Neuronal stem cell (in vitro differentiated cells): Measurements from ENCODE around the gene PCGF3.

Source experiments
- DNase-seq: peaks from one replicate; pipeline ENCODE4 v3.0.0-alpha.2; 2013; ENCODE audit warnings: low spot score
- H2AFZ ChIP-seq: one replicate; pipeline ENCODE4 v1.6.1; 2013; ENCODE audit warnings: mild to moderate bottlenecking, low read length, inconsistent platforms
- H2AK5ac ChIP-seq: 2 replicates; pipeline ENCODE4 v1.6.1; 2013; ENCODE audit warnings: low read depth, mild to moderate bottlenecking, inconsistent platforms, low read length, moderate library complexity, mixed read lengths
- H2BK120ac ChIP-seq: 2 replicates; pipeline ENCODE4 v1.6.1; 2013; ENCODE audit warnings: low read depth, mild to moderate bottlenecking, inconsistent platforms, low read length, moderate library complexity, mixed read lengths
- H2BK12ac ChIP-seq: one replicate; pipeline ENCODE4 v1.6.1; 2013; ENCODE audit warnings: low read length, inconsistent platforms
- H2BK15ac ChIP-seq: 2 replicates; pipeline ENCODE4 v1.6.1; 2013; ENCODE audit warnings: mild to moderate bottlenecking, low read length, inconsistent platforms, mixed read lengths
- H2BK5ac ChIP-seq: one replicate; pipeline ENCODE4 v1.6.1; 2013; ENCODE audit warnings: inconsistent platforms, mild to moderate bottlenecking, low read length, moderate library complexity
- H3K14ac ChIP-seq: one replicate; pipeline ENCODE4 v1.6.1; 2013; ENCODE audit warnings: low read length, inconsistent platforms
- H3K18ac ChIP-seq: 2 replicates; pipeline ENCODE4 v1.6.1; 2013; ENCODE audit warnings: low read length, inconsistent platforms
- H3K23ac ChIP-seq: 2 replicates; pipeline ENCODE4 v1.6.1; 2013; ENCODE audit warnings: low read depth, mild to moderate bottlenecking, mixed read lengths, low read length, inconsistent platforms; ENCODE audit not compliant: poor library complexity
- H3K27ac ChIP-seq: replicated peaks from 3 replicates; pipeline ENCODE4 v1.5.1; 2013; ENCODE audit warnings: low read length, inconsistent platforms
- H3K27me3 ChIP-seq, 3 experiments: 2 replicates each; pipeline ENCODE4 v1.6.1; 2013; ENCODE audit warnings: low read length in 3 of 3, mild to moderate bottlenecking in 2 of 3, inconsistent platforms in 1 of 3, low read depth in 1 of 3, mixed read lengths in 1 of 3, moderate library complexity in 1 of 3; ENCODE audit not compliant: control insufficient read depth in 3 of 3, insufficient read depth in 3 of 3
- H3K36me3 ChIP-seq, 2 donors: replicated peaks in 1 of 2; 2 replicates each; pipeline ENCODE4 v1.6.1; 2013; ENCODE audit warnings: low read length in 2 of 2; ENCODE audit not compliant: control insufficient read depth in 2 of 2, insufficient read depth in 2 of 2
- H3K4ac ChIP-seq: 2 replicates; pipeline ENCODE4 v1.6.1; 2013; ENCODE audit warnings: inconsistent platforms, mild to moderate bottlenecking, low read length, moderate library complexity
- H3K4me1 ChIP-seq, 2 donors: 1 replicate in 1 of 2; 2 replicates in 1 of 2; pipeline ENCODE4 v1.6.1; 2013; ENCODE audit warnings: low read length in 2 of 2, low read depth in 1 of 2; ENCODE audit not compliant: control insufficient read depth in 2 of 2, insufficient read depth in 1 of 2
- H3K4me2 ChIP-seq: one replicate; pipeline ENCODE4 v1.6.1; 2013; ENCODE audit warnings: mild to moderate bottlenecking, low read length, inconsistent platforms; ENCODE audit not compliant: insufficient read depth, poor library complexity, severe bottlenecking
- H3K4me3 ChIP-seq, 2 donors: 2 replicates each; pipeline ENCODE4 v1.5.1; 2013; ENCODE audit warnings: low read length in 2 of 2, mild to moderate bottlenecking in 2 of 2, inconsistent platforms in 1 of 2, moderate library complexity in 1 of 2
- H3K79me1 ChIP-seq: one replicate; pipeline ENCODE4 v1.6.1; 2013; ENCODE audit warnings: low read depth, mild to moderate bottlenecking, inconsistent platforms, low read length, moderate library complexity
- H3K9ac ChIP-seq: one replicate; pipeline ENCODE4 v1.6.1; 2013; ENCODE audit warnings: mild to moderate bottlenecking, low read depth, low read length, inconsistent platforms; ENCODE audit not compliant: poor library complexity
- H3K9me3 ChIP-seq, 2 donors: replicated peaks in 1 of 2; 2 replicates each; pipeline versions ENCODE3 to v1.6.1; 2013; ENCODE audit warnings: low read length in 2 of 2, mild to moderate bottlenecking in 2 of 2, inconsistent platforms in 1 of 2, low read depth in 1 of 2, mixed read lengths in 1 of 2, moderate library complexity in 1 of 2; ENCODE audit not compliant: control insufficient read depth in 2 of 2, insufficient read depth in 1 of 2
- H4K8ac ChIP-seq: one replicate; pipeline ENCODE4 v1.6.1; 2013; ENCODE audit warnings: low read depth, mild to moderate bottlenecking, inconsistent platforms, low read length, moderate library complexity
- H4K91ac ChIP-seq: one replicate; pipeline ENCODE4 v1.6.1; 2013; ENCODE audit warnings: low read length, low read depth, mild to moderate bottlenecking, inconsistent platforms; ENCODE audit not compliant: poor library complexity
- WGBS, 2 donors: extraction: QIAGEN DNeasy Blood & Tissue Kit; methylation state at CpG; one replicate each; pipeline ENCODE4 v1.1.7; 2013; ENCODE audit warnings: missing lambda C conversion rate in 2 of 2, mixed read lengths in 1 of 2; ENCODE audit not compliant: insufficient read length in 2 of 2, insufficient replicate concordance in 1 of 2; ENCODE audit errors: extremely low coverage in 2 of 2; 5-methylcytosine and 5-hydroxymethylcytosine counted together

PCGF3 gene

DNA sequence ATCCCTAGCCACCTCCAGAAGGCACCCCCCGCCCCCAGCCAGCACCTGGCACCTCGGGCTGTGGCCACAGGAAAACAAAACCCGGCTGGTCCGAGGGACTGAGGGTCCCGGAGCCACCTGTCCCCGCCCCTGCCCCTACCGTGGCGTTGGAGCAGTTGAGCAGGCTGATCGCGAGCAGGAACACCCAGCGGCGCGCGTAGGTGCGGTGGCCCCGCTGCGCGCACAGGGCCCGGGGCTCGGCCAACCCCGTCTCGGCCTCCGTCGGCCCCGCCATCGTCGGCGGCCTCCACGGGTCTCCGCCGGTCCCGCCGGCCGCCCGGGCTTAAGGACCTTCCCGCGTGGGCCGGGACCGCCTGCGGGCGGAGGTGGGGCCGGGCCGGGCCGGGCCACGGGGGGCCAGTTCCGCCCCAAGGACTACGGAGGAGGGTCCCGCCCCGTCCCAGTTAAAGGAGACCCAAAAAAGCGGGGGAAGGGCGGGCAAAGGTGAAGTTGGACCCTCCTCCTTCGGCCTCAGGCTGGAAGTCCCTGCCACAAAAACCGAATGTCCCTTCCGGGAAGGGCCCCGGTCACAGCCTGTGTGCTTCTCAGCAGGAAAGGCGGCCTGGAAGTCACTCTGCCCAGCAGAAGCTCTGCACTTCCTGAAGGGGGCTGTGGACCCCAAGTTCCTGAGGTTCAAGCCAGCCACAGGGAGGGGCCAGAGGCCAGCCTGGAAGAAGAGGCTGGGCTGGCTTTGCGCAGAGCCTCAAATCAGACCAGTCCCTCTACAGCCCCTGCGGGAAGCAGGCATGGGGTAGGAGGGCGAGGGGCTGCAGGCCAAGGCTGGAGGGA, 16.6 kb upstream of the PCGF3 start, which contains the start of gene SLC49A3:
Gene SLC49A3 (minus strand): TSS at position 298 of the 828 bp plus-strand sequence. CDS start 24 bp downstream, at position 274.
- WGBS, 2 donors: no CpG with 5 or more reads among the region's 59 CpGs
- Histone ChIP-seq H3K4ac (peak within 1 kb of the TSS; percentile 3), H3K79me1 (peaks cover 7% of the 10 kb centered on the region), H3K18ac (peak within 1 kb of the TSS; percentile 89), H2AK5ac (peak within 1 kb of the TSS; percentile 96), H3K4me2 (peak within 1 kb of the TSS; percentile 71), H3K36me3 (no peaks in the 10 kb centered on the region), H4K91ac (peak within 1 kb of the TSS; percentile 30), H2BK5ac (peak within 1 kb of the TSS; percentile 53), H3K4me3 (peak within 1 kb of the TSS in 1 of 2 donors; percentile 70), H4K8ac (peak within 1 kb of the TSS; percentile 8), H2BK15ac (peak within 1 kb of the TSS; percentile 53), H2BK12ac (peak within 1 kb of the TSS; percentile 84), H3K9me3 (no peaks in the 10 kb centered on the region), H3K14ac (peak within 1 kb of the TSS; percentile 71), H3K9ac (peak within 1 kb of the TSS; percentile 93), H2AFZ (peak within 1 kb of the TSS; percentile 76), H3K27ac (no peak within 1 kb of the TSS), H3K4me1 (peaks cover 0 to 8% of the 10 kb centered on the region in 2 donors), H3K23ac (peak within 1 kb of the TSS; percentile 91), H2BK120ac (peak within 1 kb of the TSS; percentile 63), H3K27me3 (peaks cover 0 to 7% (median 3%) of the 10 kb centered on the region in 3 experiments)
- DNase-seq: no peak

- Histone ChIP-seq H3K36me3 (no peaks in the 10 kb centered on the region), H3K9me3 (no peaks in the 10 kb centered on the region), H3K79me1 (peaks cover 7% of the 10 kb centered on the region), H3K27ac (no peak overlapping the region), H3K4ac (no peak overlapping the region), H3K23ac (no peak overlapping the region), H3K14ac (no peak overlapping the region), H2BK120ac (no peak overlapping the region), H4K91ac (no peak overlapping the region), H3K4me2 (peak overlapping the region; percentile 71), H2AFZ (peak overlapping the region; percentile 76), H2BK12ac (no peak overlapping the region), H3K27me3 (peaks cover 0 to 7% (median 3%) of the 10 kb centered on the region in 3 experiments), H3K4me1 (peaks cover 0 to 5% of the 10 kb centered on the region in 2 donors), H3K18ac (peak overlapping the region; percentile 89), H3K4me3 (no peak overlapping the region), H2AK5ac (no peak overlapping the region), H4K8ac (peak overlapping the region; percentile 8), H2BK15ac (peak overlapping the region; percentile 53), H2BK5ac (no peak overlapping the region), H3K9ac (no peak overlapping the region)
- WGBS, 2 donors: no CpG with 5 or more reads among the region's 8 CpGs
- no peak for DNase-seq
Measured at GRCh38 chr4:689723-690122, 15.9 kb upstream of the PCGF3 start.

DNA sequence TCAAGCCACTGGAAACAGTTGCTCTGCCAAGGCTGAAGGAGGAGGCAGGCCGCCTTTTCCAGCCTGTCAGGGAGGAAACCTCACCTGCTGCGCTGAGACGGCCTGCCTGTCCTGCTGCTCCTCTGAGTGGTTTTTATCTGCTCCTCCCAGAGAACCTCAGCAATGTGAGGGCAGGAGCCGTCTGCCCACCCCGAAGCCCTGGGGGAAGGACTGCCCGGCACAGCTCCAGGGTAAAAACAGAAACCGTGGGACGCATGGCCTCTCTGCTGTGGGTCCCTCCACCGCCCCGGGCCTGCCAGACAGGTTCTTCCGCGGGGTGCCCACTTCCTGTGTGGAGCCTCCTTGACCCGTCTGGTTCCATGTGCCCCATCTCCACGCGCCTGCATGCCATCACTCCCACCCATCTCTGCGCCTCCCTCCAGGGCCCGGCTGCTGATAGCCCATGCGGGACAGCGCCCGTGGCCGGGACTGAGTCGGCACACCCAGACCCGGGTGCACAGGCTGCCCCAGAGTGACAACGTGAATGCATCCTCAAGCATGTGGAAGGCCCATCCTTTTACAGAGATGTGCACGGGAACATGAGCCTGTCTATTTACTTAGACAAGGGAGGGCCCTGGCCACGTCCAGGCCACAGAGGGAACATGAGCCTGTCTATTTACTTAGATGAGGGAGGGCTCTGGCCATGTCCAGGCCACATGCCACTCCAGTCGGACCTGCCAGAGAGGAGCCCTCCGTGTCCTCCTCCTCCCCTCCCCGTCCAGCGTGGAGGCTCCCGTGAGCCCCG, 12.7 kb upstream of the PCGF3 start:
- peaks cover 0 to 5% of the 10 kb centered on the region in 2 donors for H3K4me1 ChIP-seq
- H3K18ac ChIP-seq: peak overlapping the region; percentile 64
- H3K4me2 ChIP-seq: no peak overlapping the region
- H3K4ac ChIP-seq: no peak overlapping the region
- H4K91ac ChIP-seq: no peak overlapping the region
- H3K9me3 ChIP-seq: no peaks in the 10 kb centered on the region
- peak overlapping the region; percentile 89 for H3K23ac ChIP-seq
- H2AK5ac ChIP-seq: no peak overlapping the region
- H3K27ac ChIP-seq: no peak overlapping the region
- peaks cover 2% of the 10 kb centered on the region for H3K79me1 ChIP-seq
- H3K14ac ChIP-seq: peak overlapping the region; percentile 71
- peak overlapping the region; percentile 39 for H2BK15ac ChIP-seq
- H2AFZ ChIP-seq: peak overlapping the region; percentile 49
- H4K8ac ChIP-seq: no peak overlapping the region
- peak overlapping the region; percentile 6 for H2BK12ac ChIP-seq
- H3K9ac ChIP-seq: peak overlapping the region; percentile 79
- H2BK5ac ChIP-seq: no peak overlapping the region
- DNase-seq: no peak
- H2BK120ac ChIP-seq: no peak overlapping the region
- H3K4me3 ChIP-seq: no peak overlapping the region
- peaks cover 0 to 7% (median 3%) of the 10 kb centered on the region in 3 experiments for H3K27me3 ChIP-seq
- no CpG with 5 or more reads among the region's 32 CpGs for WGBS, 2 donors
- no peaks in the 10 kb centered on the region for H3K36me3 ChIP-seq
